A549 (cell line): ENCODE results near the gene HOXB3.

ENCODE experiments used
- BHLHE40 ChIP-seq: IDR thresholded peaks from 2 replicates; pipeline ENCODE4 v1.6.1; 2012; ENCODE audit warnings: low read depth, low read length, inconsistent platforms
- CHD2 ChIP-seq: fragments of 150-350 bp; IDR thresholded peaks from 2 replicates; pipeline ENCODE4 v1.6.1; 2014; ENCODE audit warnings: low read length; ENCODE audit not compliant: partially characterized antibody
- EP300 ChIP-seq, 2 experiments: fragments of >200 bp; sonication (Bioruptor Twin); formaldehyde crosslinking; IDR thresholded peaks; 2 replicates in 1 of 2; 3 replicates in 1 of 2; pipeline ENCODE4 v1.6.1; 2016 to 2017
- JUNB ChIP-seq: fragments of >200 bp; sonication (Bioruptor Twin); formaldehyde crosslinking; IDR thresholded peaks from 2 replicates; pipeline ENCODE4 v1.6.1; 2016
- KDM1A ChIP-seq: fragments of 200-600 bp; sonication (generic); IDR thresholded peaks from 2 replicates; pipeline ENCODE4 v1.6.1; 2016; ENCODE audit warnings: low read depth, mild to moderate bottlenecking
- KDM5A ChIP-seq: fragments of 200-600 bp; sonication (generic); IDR thresholded peaks from 2 replicates; pipeline ENCODE4 v1.6.1; 2016; ENCODE audit warnings: antibody characterized with exemption, mild to moderate bottlenecking
- MAZ ChIP-seq: fragments of 150-350 bp; IDR thresholded peaks from 2 replicates; pipeline ENCODE4 v1.6.1; 2014; ENCODE audit warnings: antibody characterized with exemption, low read depth, low read length, borderline replicate concordance
- MYC ChIP-seq: IDR thresholded peaks from 2 replicates; pipeline ENCODE4 v1.6.1; 2012; ENCODE audit warnings: mild to moderate bottlenecking, inconsistent platforms, low read length, improper control_type of control experiment, borderline replicate concordance
- POLR2A ChIP-seq: IDR thresholded peaks from 2 replicates; pipeline ENCODE4 v1.6.1; 2012; ENCODE audit warnings: mild to moderate bottlenecking, low read length
- RFX5 ChIP-seq: fragments of 450-650 bp; IDR thresholded peaks from 2 replicates; pipeline ENCODE4 v1.7.1; 2014; ENCODE audit warnings: antibody characterized with exemption, mild to moderate bottlenecking, moderate library complexity
- TP53 ChIP-seq: fragments of 250-450 bp; sonication (Bioruptor Pico); IDR thresholded peaks from 2 replicates; pipeline ENCODE4 v1.5.0; 2021; ENCODE audit warnings: mild to moderate bottlenecking, moderate library complexity
- TF ChIP-seq, protein P1 (sequence below): fragments of >200 bp; sonication (Bioruptor Twin); formaldehyde crosslinking; IDR thresholded peaks from 3 replicates; pipeline ENCODE4 v1.5.1; 2016
- TF ChIP-seq, protein P2 (sequence below): IDR thresholded peaks from 2 replicates; pipeline ENCODE4 v1.6.1; 2012

DNA sequence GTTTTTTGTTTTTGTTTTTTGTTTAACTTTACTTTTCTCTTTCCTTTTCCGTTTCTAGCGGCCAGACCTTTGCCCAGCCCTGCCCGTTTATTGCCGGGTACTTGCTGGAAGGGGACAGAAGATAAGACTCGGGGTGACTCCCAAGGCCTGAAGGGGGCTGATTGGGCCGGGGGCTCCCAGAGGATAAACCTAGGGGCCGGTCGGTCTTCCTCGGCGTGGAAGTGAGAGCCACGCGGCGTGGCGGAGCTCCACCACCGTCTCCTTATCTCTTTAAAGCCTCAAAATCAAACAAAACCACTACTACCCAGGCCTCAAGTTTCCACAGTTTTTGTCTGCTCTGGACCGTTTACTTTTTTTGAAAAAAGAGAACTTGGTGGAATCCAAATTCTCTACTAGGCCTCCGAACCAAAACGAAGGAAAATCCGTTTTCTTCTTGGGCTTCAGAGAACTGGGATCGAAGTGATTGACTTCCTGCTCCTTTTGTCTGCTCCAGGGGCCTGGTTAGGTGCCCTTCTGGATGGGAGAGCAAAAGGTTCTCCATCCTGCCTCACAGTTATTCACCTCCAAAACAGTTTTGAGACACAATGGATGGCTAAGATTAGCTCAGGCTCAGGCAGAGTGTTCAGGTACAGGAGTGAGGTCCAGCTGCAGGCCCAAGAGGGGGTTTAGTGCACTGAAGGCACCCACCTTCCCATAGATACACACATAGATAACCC, 44.6 kb upstream of the HOXB3 start:
- TF ChIP-seq EP300 (IDR thresholded peaks at IDR 0.05) (no peak), CHD2 (no peak), RFX5 (no peak), MYC (no peak), MAZ (no peak), KDM5A (no peak), BHLHE40 (no peak), POLR2A (no peak), TP53 (CRISPR knock-in tag) (no peak), JUNB (no peak), KDM1A (no peak)
- TF ChIP-seq, protein P1, sequence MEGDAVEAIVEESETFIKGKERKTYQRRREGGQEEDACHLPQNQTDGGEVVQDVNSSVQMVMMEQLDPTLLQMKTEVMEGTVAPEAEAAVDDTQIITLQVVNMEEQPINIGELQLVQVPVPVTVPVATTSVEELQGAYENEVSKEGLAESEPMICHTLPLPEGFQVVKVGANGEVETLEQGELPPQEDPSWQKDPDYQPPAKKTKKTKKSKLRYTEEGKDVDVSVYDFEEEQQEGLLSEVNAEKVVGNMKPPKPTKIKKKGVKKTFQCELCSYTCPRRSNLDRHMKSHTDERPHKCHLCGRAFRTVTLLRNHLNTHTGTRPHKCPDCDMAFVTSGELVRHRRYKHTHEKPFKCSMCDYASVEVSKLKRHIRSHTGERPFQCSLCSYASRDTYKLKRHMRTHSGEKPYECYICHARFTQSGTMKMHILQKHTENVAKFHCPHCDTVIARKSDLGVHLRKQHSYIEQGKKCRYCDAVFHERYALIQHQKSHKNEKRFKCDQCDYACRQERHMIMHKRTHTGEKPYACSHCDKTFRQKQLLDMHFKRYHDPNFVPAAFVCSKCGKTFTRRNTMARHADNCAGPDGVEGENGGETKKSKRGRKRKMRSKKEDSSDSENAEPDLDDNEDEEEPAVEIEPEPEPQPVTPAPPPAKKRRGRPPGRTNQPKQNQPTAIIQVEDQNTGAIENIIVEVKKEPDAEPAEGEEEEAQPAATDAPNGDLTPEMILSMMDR = no peak
- TF ChIP-seq, protein P2, sequence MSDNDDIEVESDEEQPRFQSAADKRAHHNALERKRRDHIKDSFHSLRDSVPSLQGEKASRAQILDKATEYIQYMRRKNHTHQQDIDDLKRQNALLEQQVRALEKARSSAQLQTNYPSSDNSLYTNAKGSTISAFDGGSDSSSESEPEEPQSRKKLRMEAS = no peak
